ENCODE data around the gene UTS2R. TPM values are rescaled to one million over a fixed set of nuclear protein-coding genes. Genes with fewer than 3 reads are reported as not detected.
A peak's percentile ranks its signal among the peaks of the same experiment; 100 is the strongest.

The UTS2R gene
- total RNA-seq, 1 donor from 2014 or later = not detected

- peaks cover 11% of the 10 kb centered on the region for H3K4me1 Mint-ChIP-seq
Observed at GRCh38 chr17:82388922-82389283, 17.3 kb downstream of the UTS2R start.

GRCh38 chr17:82389379-82389778, 17.8 kb downstream of the UTS2R start:
- H3K27me3 ChIP-seq = no peaks in the 10 kb centered on the region
- H3K36me3 ChIP-seq = no peaks in the 10 kb centered on the region
- no peak for TF ChIP-seq EZH2 (IDR thresholded peaks at IDR 0.05)
- TF ChIP-seq CTCF (IDR thresholded peaks at IDR 0.05) = no peak
- TF ChIP-seq EZH2phosphoT487 (IDR thresholded peaks at IDR 0.05) = no peak
- Mint-ChIP-seq H3K9me3 (no peaks in the 10 kb centered on the region), H3K27ac (peak overlapping the region; percentile 29), H3K4me3 (no peak overlapping the region), H3K36me3 (peaks cover 7% of the 10 kb centered on the region), H3K4me1 (peaks cover 11% of the 10 kb centered on the region), H3K27me3 (ENCODE audit: insufficient read depth, low read depth) (peaks cover 13% of the 10 kb centered on the region)
- H3F3A ChIP-seq (ENCODE audit: low read depth) = peaks cover 5% of the 10 kb centered on the region
- DNase-seq (ENCODE audit: low spot score) = no peak
- H3K79me2 ChIP-seq (ENCODE audit: low read depth) = no peaks in the 10 kb centered on the region
- no peak overlapping the region for H3K27ac ChIP-seq
- H3K9me3 ChIP-seq (ENCODE audit: low read depth) = no peaks in the 10 kb centered on the region
- no peak overlapping the region for H3K9ac ChIP-seq
- H3K4me1 ChIP-seq = peaks cover 12% of the 10 kb centered on the region
- no peaks in the 10 kb centered on the region for H4K20me1 ChIP-seq (ENCODE audit: low read depth)
- no peak overlapping the region for H3K4me3 ChIP-seq
- H2AFZ ChIP-seq (replicated peaks) = no peak overlapping the region
- no peak overlapping the region for H3K4me2 ChIP-seq

More at GRCh38 chr17:82388922-82389283, 17.3 kb downstream of the UTS2R start:
- peaks cover 13% of the 10 kb centered on the region for H3K27me3 Mint-ChIP-seq (ENCODE audit: insufficient read depth, low read depth)
- H3K27ac Mint-ChIP-seq = no peak overlapping the region
- no peaks in the 10 kb centered on the region for H3K9me3 ChIP-seq (ENCODE audit: low read depth)
- no peak overlapping the region for H3K27ac ChIP-seq
- no peak for DNase-seq (ENCODE audit: low spot score)
- H2AFZ ChIP-seq (replicated peaks) = no peak overlapping the region
- no peak overlapping the region for H3K9ac ChIP-seq
- H3F3A ChIP-seq (ENCODE audit: low read depth) = peaks cover 7% of the 10 kb centered on the region
- H3K36me3 ChIP-seq = no peaks in the 10 kb centered on the region
- no peaks in the 10 kb centered on the region for H3K79me2 ChIP-seq (ENCODE audit: low read depth)
- no peaks in the 10 kb centered on the region for H3K9me3 Mint-ChIP-seq
- no peak for TF ChIP-seq EZH2phosphoT487 (IDR thresholded peaks at IDR 0.05)
- TF ChIP-seq EZH2 (IDR thresholded peaks at IDR 0.05) = no peak
- TF ChIP-seq CTCF (IDR thresholded peaks at IDR 0.05) = no peak
- no peak overlapping the region for H3K4me3 Mint-ChIP-seq
- no peak overlapping the region for H3K4me3 ChIP-seq
- no peak overlapping the region for H3K4me2 ChIP-seq
- peaks cover 4% of the 10 kb centered on the region for H3K36me3 Mint-ChIP-seq
- peaks cover 12% of the 10 kb centered on the region for H3K4me1 ChIP-seq
- no peaks in the 10 kb centered on the region for H3K27me3 ChIP-seq
- H4K20me1 ChIP-seq (ENCODE audit: low read depth) = no peaks in the 10 kb centered on the region

GRCh38 chr17:82390015-82390859, 18.7 kb downstream of the UTS2R start:
- Mint-ChIP-seq H3K9me3 (no peaks in the 10 kb centered on the region), H3K36me3 (peaks cover 7% of the 10 kb centered on the region), H3K4me3 (no peak overlapping the region), H3K27me3 (ENCODE audit: insufficient read depth, low read depth) (peaks cover 18% of the 10 kb centered on the region), H3K27ac (peak overlapping the region; percentile 51), H3K4me1 (peaks cover 8% of the 10 kb centered on the region)
- no peak overlapping the region for H3K9ac ChIP-seq
- peaks cover 8% of the 10 kb centered on the region for H3K4me1 ChIP-seq
- H3K27me3 ChIP-seq = no peaks in the 10 kb centered on the region
- no peak overlapping the region for H3K4me3 ChIP-seq
- no peaks in the 10 kb centered on the region for H3K9me3 ChIP-seq (ENCODE audit: low read depth)
- no peak overlapping the region for H2AFZ ChIP-seq (replicated peaks)
- TF ChIP-seq CTCF (IDR thresholded peaks at IDR 0.05) (no peak), EZH2 (IDR thresholded peaks at IDR 0.05) (no peak), EZH2phosphoT487 (IDR thresholded peaks at IDR 0.05) (no peak)
- no peaks in the 10 kb centered on the region for H3F3A ChIP-seq (ENCODE audit: low read depth)
- no peaks in the 10 kb centered on the region for H3K79me2 ChIP-seq (ENCODE audit: low read depth)
- H4K20me1 ChIP-seq (ENCODE audit: low read depth) = no peaks in the 10 kb centered on the region
- H3K4me2 ChIP-seq = no peak overlapping the region
- no peak for DNase-seq (ENCODE audit: low spot score)
- no peaks in the 10 kb centered on the region for H3K36me3 ChIP-seq
- no peak overlapping the region for H3K27ac ChIP-seq
